Measurements from ENCODE around the gene FGFR2. TPM values are rescaled to one million over a fixed set of nuclear protein-coding genes. Genes with fewer than 3 reads are reported as not detected.

Gene FGFR2
- 4.4 TPM for total RNA-seq

- intact Hi-C loops (cut with DNase I) = loop anchor here (5.0 kb wide), 1 partner anchor 69 kb away; no protein-coding TSS in a partner anchor
- Histone ChIP-seq H3K4me1 (peaks cover 0 to 3% of the 10 kb centered on the region in 2 donors), H3K27ac (peak within 1 kb of the TSS; percentile 82 to 83), H3K27me3 (no peaks in the 10 kb centered on the region), H3K4me3 (peak within 1 kb of the TSS; percentile 66 to 69), H3K36me3 (no peaks in the 10 kb centered on the region), H3K9me3 (no peaks in the 10 kb centered on the region)
- no peak for TF ChIP-seq CTCF (IDR thresholded peaks at IDR 0.05)
- peak; percentile 33 to 91 for DNase-seq (ENCODE audit: low spot score in 2 of 2)
Measured at GRCh38 chr10:121598263-121599249, at the start of gene FGFR2. Gene FGFR2, minus strand, starts transcription at chr10:121598444. Its CDS starts 4,627 bp downstream, at chr10:121593817.

GRCh38 chr10:121647401-121647800 is 49.2 kb upstream of the FGFR2 start:
- H3K36me3 ChIP-seq = no peaks in the 10 kb centered on the region
- no peaks in the 10 kb centered on the region for H3K4me1 ChIP-seq
- intact Hi-C loops (cut with DNase I) = no loop called here
- H3K27me3 ChIP-seq = no peaks in the 10 kb centered on the region
- no peaks in the 10 kb centered on the region for H3K9me3 ChIP-seq
- H3K4me3 ChIP-seq = no peak overlapping the region
- no peak overlapping the region for H3K27ac ChIP-seq
- TF ChIP-seq CTCF (IDR thresholded peaks at IDR 0.05) = no peak
- no peak for DNase-seq (ENCODE audit: low spot score in 2 of 2)

GRCh38 chr10:121645696-121646095 is 47.5 kb upstream of the FGFR2 start:
- no peak overlapping the region for H3K4me3 ChIP-seq
- no peaks in the 10 kb centered on the region for H3K27me3 ChIP-seq
- intact Hi-C loops (cut with DNase I) = no loop called here
- no peak overlapping the region for H3K27ac ChIP-seq
- H3K36me3 ChIP-seq = no peaks in the 10 kb centered on the region
- peaks cover 0 to 5% of the 10 kb centered on the region in 2 donors for H3K9me3 ChIP-seq
- no peak for DNase-seq (ENCODE audit: low spot score in 2 of 2)
- no peaks in the 10 kb centered on the region for H3K4me1 ChIP-seq
- TF ChIP-seq CTCF (IDR thresholded peaks at IDR 0.05) = no peak

GRCh38 chr10:121644501-121644900 is 46.3 kb upstream of the FGFR2 start:
- H3K36me3 ChIP-seq = no peaks in the 10 kb centered on the region
- H3K27me3 ChIP-seq = no peaks in the 10 kb centered on the region
- H3K4me3 ChIP-seq = no peak overlapping the region
- H3K27ac ChIP-seq = no peak overlapping the region
- H3K9me3 ChIP-seq = peaks cover 0 to 5% of the 10 kb centered on the region in 2 donors
- no peaks in the 10 kb centered on the region for H3K4me1 ChIP-seq
- intact Hi-C loops (cut with DNase I) = no loop called here
- DNase-seq (ENCODE audit: low spot score in 2 of 2) = no peak
- no peak for TF ChIP-seq CTCF (IDR thresholded peaks at IDR 0.05)

- intact Hi-C loops (cut with DNase I) = no loop called here
- Histone ChIP-seq H3K4me3 (no peak overlapping the region), H3K9me3 (peaks cover 0 to 5% of the 10 kb centered on the region in 2 donors), H3K36me3 (no peaks in the 10 kb centered on the region), H3K27me3 (no peaks in the 10 kb centered on the region), H3K4me1 (no peaks in the 10 kb centered on the region), H3K27ac (no peak overlapping the region)
- TF ChIP-seq CTCF (IDR thresholded peaks at IDR 0.05) = no peak
- no peak for DNase-seq (ENCODE audit: low spot score in 2 of 2)
Measured at GRCh38 chr10:121640266-121640665, 42.0 kb upstream of the FGFR2 start.

Measured in ascending aorta (tissue), 2 donors.